Esophagus squamous epithelium (tissue), 4 donors: ENCODE data around the gene HOXD13.

Source experiments
- POLR2A ChIP-seq, 4 donors: fragments of 450-650 bp; IDR thresholded peaks; one replicate each; pipeline ENCODE4 v1.6.1; 2017; ENCODE audit warnings: antibody characterized with exemption in 4 of 4, mild to moderate bottlenecking in 4 of 4, moderate library complexity in 3 of 4
- TF ChIP-seq, protein P1 (sequence below), 6 experiments: fragments of 450-650 bp in 4 of 6; fragments of 200-600 bp in 2 of 6; sonication (generic) in 2 of 6; IDR thresholded peaks; one replicate each; pipeline ENCODE4 v1.5.1; 2016 to 2019; ENCODE audit warnings: antibody characterized with exemption in 6 of 6, mild to moderate bottlenecking in 4 of 6, moderate library complexity in 4 of 6

DNA sequence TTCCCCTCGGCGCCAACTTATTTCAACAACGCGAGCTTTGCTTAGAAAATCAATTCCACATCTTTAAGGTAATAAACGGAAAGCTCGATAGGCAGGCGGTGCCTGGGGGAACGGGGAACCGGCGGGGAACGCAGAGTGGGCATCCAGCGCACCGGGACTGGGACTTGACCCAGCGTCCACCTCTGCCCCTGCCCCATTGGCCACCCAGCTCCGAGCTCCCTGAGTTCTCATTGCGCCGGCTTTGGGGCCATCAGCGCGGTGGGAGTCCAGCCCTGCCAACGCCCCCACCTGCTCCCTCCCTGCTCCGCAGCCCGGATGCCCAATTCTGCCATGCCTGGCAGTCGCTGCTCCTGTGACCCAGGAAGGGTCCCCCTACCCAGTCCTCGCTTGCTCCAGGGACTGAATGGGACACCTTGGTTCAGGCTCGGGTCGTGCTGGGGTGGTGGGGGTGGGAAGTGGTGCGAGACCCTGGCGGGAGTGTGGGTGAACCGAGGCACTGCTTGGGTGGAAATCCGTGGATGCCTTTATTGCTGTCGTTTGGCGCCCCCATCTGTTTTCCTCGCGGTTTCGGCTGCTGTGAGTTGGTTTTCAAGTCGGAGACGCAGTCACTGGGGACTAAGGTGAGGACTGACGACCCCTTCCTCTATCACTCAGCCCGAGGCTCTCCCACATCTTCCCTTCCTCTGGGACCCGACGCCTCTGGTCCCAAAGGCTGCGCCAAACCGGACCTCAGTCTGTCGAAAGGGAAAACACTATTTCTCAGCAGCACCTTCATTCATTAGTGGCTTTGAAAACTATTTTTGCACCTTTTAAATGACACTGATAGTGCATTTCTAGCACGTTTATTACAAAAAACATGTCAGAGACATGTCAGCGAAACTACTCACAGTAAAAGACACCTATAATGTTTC, 6.4 kb upstream of the HOXD13 start:
- TF ChIP-seq POLR2A (IDR thresholded peaks at IDR 0.05) = no peak
- TF ChIP-seq, protein P1, sequence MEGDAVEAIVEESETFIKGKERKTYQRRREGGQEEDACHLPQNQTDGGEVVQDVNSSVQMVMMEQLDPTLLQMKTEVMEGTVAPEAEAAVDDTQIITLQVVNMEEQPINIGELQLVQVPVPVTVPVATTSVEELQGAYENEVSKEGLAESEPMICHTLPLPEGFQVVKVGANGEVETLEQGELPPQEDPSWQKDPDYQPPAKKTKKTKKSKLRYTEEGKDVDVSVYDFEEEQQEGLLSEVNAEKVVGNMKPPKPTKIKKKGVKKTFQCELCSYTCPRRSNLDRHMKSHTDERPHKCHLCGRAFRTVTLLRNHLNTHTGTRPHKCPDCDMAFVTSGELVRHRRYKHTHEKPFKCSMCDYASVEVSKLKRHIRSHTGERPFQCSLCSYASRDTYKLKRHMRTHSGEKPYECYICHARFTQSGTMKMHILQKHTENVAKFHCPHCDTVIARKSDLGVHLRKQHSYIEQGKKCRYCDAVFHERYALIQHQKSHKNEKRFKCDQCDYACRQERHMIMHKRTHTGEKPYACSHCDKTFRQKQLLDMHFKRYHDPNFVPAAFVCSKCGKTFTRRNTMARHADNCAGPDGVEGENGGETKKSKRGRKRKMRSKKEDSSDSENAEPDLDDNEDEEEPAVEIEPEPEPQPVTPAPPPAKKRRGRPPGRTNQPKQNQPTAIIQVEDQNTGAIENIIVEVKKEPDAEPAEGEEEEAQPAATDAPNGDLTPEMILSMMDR (IDR thresholded peaks at IDR 0.05) = peak in 2 of 6 experiments; percentile 21 to 37
